Adipocyte (in vitro differentiated cells): ENCODE data around the gene ISCA2.

ENCODE experiments used
- DNase-seq: peaks from one replicate; pipeline ENCODE4 v3.0.0-alpha.2; 2015; ENCODE audit warnings: low read depth
- H3K27me3 ChIP-seq: replicated peaks from 2 replicates; pipeline ENCODE4 v1.7.0; 2013; ENCODE audit warnings: mild to moderate bottlenecking, low read length, moderate library complexity; ENCODE audit not compliant: control insufficient read depth, insufficient read depth
- H3K36me3 ChIP-seq: 2 replicates; pipeline ENCODE4 v1.7.0; 2013; ENCODE audit warnings: low read length, mild to moderate bottlenecking, moderate library complexity; ENCODE audit not compliant: control insufficient read depth, insufficient read depth, severe bottlenecking
- H3K4me1 ChIP-seq: 2 replicates; pipeline ENCODE4 v1.7.0; 2013; ENCODE audit warnings: mild to moderate bottlenecking, low read length, moderate library complexity; ENCODE audit not compliant: control insufficient read depth, insufficient read depth
- H3K4me3 ChIP-seq: 2 replicates; pipeline ENCODE4 v1.7.0; 2013; ENCODE audit warnings: mild to moderate bottlenecking, low read length, moderate library complexity
- H3K9ac ChIP-seq: 2 replicates; pipeline ENCODE4 v1.7.0; 2013; ENCODE audit warnings: mild to moderate bottlenecking, low read length, moderate library complexity
- H3K9me3 ChIP-seq: 2 replicates; pipeline ENCODE4 v1.7.0; 2013; ENCODE audit warnings: mild to moderate bottlenecking, low read length, moderate library complexity; ENCODE audit not compliant: control insufficient read depth

Gene ISCA2

GRCh38 chr14:74522740-74523139 is 29.2 kb downstream of the ISCA2 start:
- Histone ChIP-seq H3K9ac (no peak overlapping the region), H3K4me3 (no peak overlapping the region), H3K27me3 (no peaks in the 10 kb centered on the region), H3K4me1 (peaks cover 19% of the 10 kb centered on the region), H3K9me3 (no peaks in the 10 kb centered on the region), H3K36me3 (peaks cover 38% of the 10 kb centered on the region)
- DNase-seq: no peak

- Histone ChIP-seq H3K9ac (no peak overlapping the region), H3K9me3 (no peaks in the 10 kb centered on the region), H3K27me3 (no peaks in the 10 kb centered on the region), H3K4me1 (peaks cover 14% of the 10 kb centered on the region), H3K36me3 (peaks cover 37% of the 10 kb centered on the region), H3K4me3 (no peak overlapping the region)
- peak; percentile 27 for DNase-seq
Measured at GRCh38 chr14:74524076-74524811, 30.7 kb downstream of the ISCA2 start.

GRCh38 chr14:74524812-74525135 is 31.2 kb downstream of the ISCA2 start:
- Histone ChIP-seq H3K4me1 (peaks cover 14% of the 10 kb centered on the region), H3K36me3 (peaks cover 38% of the 10 kb centered on the region), H3K9ac (no peak overlapping the region), H3K4me3 (no peak overlapping the region), H3K9me3 (no peaks in the 10 kb centered on the region), H3K27me3 (no peaks in the 10 kb centered on the region)
- DNase-seq: no peak

- H3K4me1 ChIP-seq: peaks cover 11% of the 10 kb centered on the region
- no peaks in the 10 kb centered on the region for H3K9me3 ChIP-seq
- no peak overlapping the region for H3K4me3 ChIP-seq
- H3K27me3 ChIP-seq: no peaks in the 10 kb centered on the region
- no peak for DNase-seq
- H3K9ac ChIP-seq: no peak overlapping the region
- H3K36me3 ChIP-seq: peaks cover 33% of the 10 kb centered on the region
Measured at GRCh38 chr14:74525361-74525851, 31.8 kb downstream of the ISCA2 start.

GRCh38 chr14:74526854-74527585 is 33.5 kb downstream of the ISCA2 start:
- Histone ChIP-seq H3K9me3 (no peaks in the 10 kb centered on the region), H3K4me3 (no peak overlapping the region), H3K36me3 (peaks cover 26% of the 10 kb centered on the region), H3K9ac (no peak overlapping the region), H3K4me1 (peaks cover 11% of the 10 kb centered on the region), H3K27me3 (no peaks in the 10 kb centered on the region)
- no peak for DNase-seq

- no peak for DNase-seq
Measured at GRCh38 chr14:74527736-74528280, 34.2 kb downstream of the ISCA2 start.

GRCh38 chr14:74528406-74528805 is 34.8 kb downstream of the ISCA2 start:
- no peak overlapping the region for H3K9ac ChIP-seq
- peaks cover 21% of the 10 kb centered on the region for H3K36me3 ChIP-seq
- H3K4me1 ChIP-seq: peaks cover 11% of the 10 kb centered on the region
- DNase-seq: no peak
- H3K27me3 ChIP-seq: no peaks in the 10 kb centered on the region
- no peaks in the 10 kb centered on the region for H3K9me3 ChIP-seq
- H3K4me3 ChIP-seq: no peak overlapping the region

More at GRCh38 chr14:74527736-74528280, 34.2 kb downstream of the ISCA2 start:
- H3K9ac ChIP-seq: no peak overlapping the region
- H3K36me3 ChIP-seq: peaks cover 18% of the 10 kb centered on the region
- H3K9me3 ChIP-seq: no peaks in the 10 kb centered on the region
- no peaks in the 10 kb centered on the region for H3K27me3 ChIP-seq
- no peak overlapping the region for H3K4me3 ChIP-seq
- peaks cover 11% of the 10 kb centered on the region for H3K4me1 ChIP-seq

- H3K27me3 ChIP-seq: no peaks in the 10 kb centered on the region
- H3K9ac ChIP-seq: no peak overlapping the region
- DNase-seq: no peak
- H3K36me3 ChIP-seq: peaks cover 26% of the 10 kb centered on the region
- no peaks in the 10 kb centered on the region for H3K9me3 ChIP-seq
- no peak overlapping the region for H3K4me3 ChIP-seq
- H3K4me1 ChIP-seq: peaks cover 11% of the 10 kb centered on the region
Measured at GRCh38 chr14:74528886-74529285, 35.3 kb downstream of the ISCA2 start.

GRCh38 chr14:74531006-74531405 is 37.4 kb downstream of the ISCA2 start:
- peaks cover 31% of the 10 kb centered on the region for H3K36me3 ChIP-seq

GRCh38 chr14:74531467-74531866 is 37.9 kb downstream of the ISCA2 start:
- Histone ChIP-seq H3K27me3 (no peaks in the 10 kb centered on the region), H3K4me3 (no peak overlapping the region), H3K4me1 (no peaks in the 10 kb centered on the region), H3K36me3 (peaks cover 31% of the 10 kb centered on the region), H3K9me3 (no peaks in the 10 kb centered on the region), H3K9ac (peak overlapping the region; percentile 50)
- DNase-seq: peak; percentile 69

More at GRCh38 chr14:74531006-74531405, 37.4 kb downstream of the ISCA2 start:
- no peaks in the 10 kb centered on the region for H3K27me3 ChIP-seq
- peak overlapping the region; percentile 50 for H3K9ac ChIP-seq
- H3K4me3 ChIP-seq: no peak overlapping the region
- no peak for DNase-seq
- H3K9me3 ChIP-seq: no peaks in the 10 kb centered on the region
- H3K4me1 ChIP-seq: no peaks in the 10 kb centered on the region

- H3K36me3 ChIP-seq: peaks cover 32% of the 10 kb centered on the region
- H3K4me3 ChIP-seq: no peak overlapping the region
- no peak for DNase-seq
Measured at GRCh38 chr14:74532246-74532645, 38.7 kb downstream of the ISCA2 start.

More at GRCh38 chr14:74532246-74532645, 38.7 kb downstream of the ISCA2 start:
- no peaks in the 10 kb centered on the region for H3K27me3 ChIP-seq
- H3K4me1 ChIP-seq: no peaks in the 10 kb centered on the region
- no peaks in the 10 kb centered on the region for H3K9me3 ChIP-seq
- H3K9ac ChIP-seq: peak overlapping the region; percentile 50
